Smooth muscle cell (in vitro differentiated cells): ENCODE measurements around the gene FYN. TPM values are rescaled to one million over a fixed set of nuclear protein-coding genes. Genes with fewer than 3 reads are reported as not detected.

Experiments used
- DNase-seq: peaks from one replicate; lab custom pipeline; 2025; ENCODE audit not compliant: unreplicated experiment; lab: John Stamatoyannopoulos, UW
- H2AFZ ChIP-seq: fragments of 200-600 bp; sonication (generic); 2 replicates; pipeline ENCODE4 v1.6.0; 2016; ENCODE audit warnings: antibody characterized with exemption, low read depth, mild to moderate bottlenecking
- H3F3A ChIP-seq: fragments of 200-600 bp; sonication (generic); 2 replicates; pipeline ENCODE4 v1.6.0; 2017; ENCODE audit warnings: antibody characterized with exemption, low read depth
- H3K27ac ChIP-seq: fragments of 200-600 bp; sonication (generic); 2 replicates; pipeline ENCODE4 v1.5.1; 2016; ENCODE audit warnings: low read depth, mild to moderate bottlenecking
- H3K27me3 ChIP-seq: fragments of 200-600 bp; sonication (generic); 2 replicates; pipeline ENCODE4 v1.6.1; 2016; ENCODE audit warnings: low read depth, mild to moderate bottlenecking
- H3K36me3 ChIP-seq: fragments of 200-600 bp; sonication (generic); 2 replicates; pipeline ENCODE4 v1.5.1; 2016; ENCODE audit warnings: low read depth
- H3K4me1 ChIP-seq: fragments of 200-600 bp; sonication (generic); 2 replicates; pipeline ENCODE4 v1.5.1; 2016; ENCODE audit warnings: low read depth
- H3K4me2 ChIP-seq: fragments of 200-600 bp; sonication (generic); 2 replicates; pipeline ENCODE4 v1.6.0; 2016; ENCODE audit warnings: mild to moderate bottlenecking
- H3K4me3 ChIP-seq: fragments of 200-600 bp; sonication (generic); 2 replicates; pipeline ENCODE4 v1.5.1; 2016; ENCODE audit warnings: mild to moderate bottlenecking
- H3K79me2 ChIP-seq: fragments of 200-600 bp; sonication (generic); 2 replicates; pipeline ENCODE4 v1.6.0; 2016; ENCODE audit warnings: low read depth, mild to moderate bottlenecking
- H3K9ac ChIP-seq: fragments of 200-600 bp; sonication (generic); 2 replicates; pipeline ENCODE4 v1.6.0; 2016; ENCODE audit warnings: low read depth
- H3K9me3 ChIP-seq: fragments of 200-600 bp; sonication (generic); replicated peaks from 2 replicates; pipeline ENCODE4 v1.5.1; 2016; ENCODE audit warnings: low read depth
- H4K20me1 ChIP-seq: fragments of 200-600 bp; sonication (generic); 2 replicates; pipeline ENCODE4 v1.6.0; 2016; ENCODE audit warnings: low read depth
- CTCF ChIP-seq: fragments of 200-600 bp; sonication (generic); IDR thresholded peaks from 2 replicates; pipeline ENCODE4 v1.5.1; 2017; ENCODE audit warnings: borderline replicate concordance, mild to moderate bottlenecking, antibody characterized with exemption; ENCODE audit not compliant: insufficient read depth, poor library complexity, severe bottlenecking
- WGBS: methylation state at CpG from one replicate; pipeline ENCODE4 v1.1.7; 2016; ENCODE audit warnings: low lambda C conversion rate; 5-methylcytosine and 5-hydroxymethylcytosine counted together
- polyA plus RNA-seq: library from polyadenylated mRNA; unstranded; fragments of >200 nt; fragmentation: Nextera tagmentation; extraction: Ambion mirVana; gene quantifications from 2 replicates; pipeline ENCODE4 v1.2.1, GENCODE V29; 2016
- total RNA-seq: library from RNA; depleted of rRNA; stranded (reverse); fragments of >200 nt; gene quantifications from 2 replicates; pipeline ENCODE4 v1.2.3, GENCODE V29; 2014

FYN gene
- total and polyA plus RNA-seq, 2 experiments from 2014 or later = 110 to 138 TPM

GRCh38 chr6:111810294-111811131 lies 62.7 kb downstream of the FYN start:
- Histone ChIP-seq H3K9ac (no peak overlapping the region), H3K79me2 (peaks cover 36% of the 10 kb centered on the region), H3K4me2 (no peak overlapping the region), H3K27me3 (no peaks in the 10 kb centered on the region), H4K20me1 (peaks cover 24% of the 10 kb centered on the region), H3K27ac (no peak overlapping the region), H2AFZ (no peak overlapping the region), H3K36me3 (no peaks in the 10 kb centered on the region), H3K4me3 (no peak overlapping the region), H3K4me1 (peaks cover 17% of the 10 kb centered on the region), H3F3A (peaks cover 13% of the 10 kb centered on the region), H3K9me3 (no peaks in the 10 kb centered on the region)
- TF ChIP-seq CTCF = no peak
- WGBS = 88% methylated on average over 10 of the region's 10 CpGs
- no peak for DNase-seq

GRCh38 chr6:111809766-111810165 lies 63.5 kb downstream of the FYN start:
- no peaks in the 10 kb centered on the region for H3K36me3 ChIP-seq
- no peak for DNase-seq
- H2AFZ ChIP-seq = no peak overlapping the region
- no peaks in the 10 kb centered on the region for H3K27me3 ChIP-seq
- no peak overlapping the region for H3K27ac ChIP-seq
- H3K4me2 ChIP-seq = no peak overlapping the region
- H3K9ac ChIP-seq = no peak overlapping the region
- no peak for TF ChIP-seq CTCF
- H3F3A ChIP-seq = peaks cover 20% of the 10 kb centered on the region
- no peaks in the 10 kb centered on the region for H3K9me3 ChIP-seq
- H4K20me1 ChIP-seq = peaks cover 20% of the 10 kb centered on the region
- H3K79me2 ChIP-seq = peaks cover 29% of the 10 kb centered on the region
- peaks cover 24% of the 10 kb centered on the region for H3K4me1 ChIP-seq
- no peak overlapping the region for H3K4me3 ChIP-seq

- Histone ChIP-seq H3K9ac (no peak overlapping the region), H2AFZ (no peak overlapping the region), H3K27ac (no peak overlapping the region), H3K9me3 (no peaks in the 10 kb centered on the region), H3K4me2 (no peak overlapping the region), H3K36me3 (no peaks in the 10 kb centered on the region), H3F3A (peaks cover 20% of the 10 kb centered on the region), H3K4me1 (peaks cover 24% of the 10 kb centered on the region), H3K27me3 (no peaks in the 10 kb centered on the region), H3K4me3 (no peak overlapping the region), H4K20me1 (peaks cover 20% of the 10 kb centered on the region), H3K79me2 (peaks cover 25% of the 10 kb centered on the region)
- 80% methylated on average over 5 of the region's 5 CpGs for WGBS
- no peak for TF ChIP-seq CTCF
- DNase-seq = no peak
Measured at GRCh38 chr6:111809264-111809663, 64.0 kb downstream of the FYN start.

GRCh38 chr6:111808493-111808892 lies 64.8 kb downstream of the FYN start:
- Histone ChIP-seq H3K79me2 (peaks cover 20% of the 10 kb centered on the region), H3K9ac (no peak overlapping the region), H3K36me3 (no peaks in the 10 kb centered on the region), H3K4me1 (peaks cover 24% of the 10 kb centered on the region), H3K9me3 (no peaks in the 10 kb centered on the region), H3K27ac (no peak overlapping the region), H3K4me3 (no peak overlapping the region), H3K27me3 (no peaks in the 10 kb centered on the region), H3K4me2 (no peak overlapping the region), H3F3A (peaks cover 20% of the 10 kb centered on the region), H4K20me1 (peaks cover 20% of the 10 kb centered on the region), H2AFZ (no peak overlapping the region)
- DNase-seq = no peak
- 96% methylated on average over 5 of the region's 5 CpGs for WGBS
- no peak for TF ChIP-seq CTCF
